HCT116 (cell line): ENCODE measurements around the gene SCARF1.

Experiments
- CEBPB ChIP-seq: IDR thresholded peaks from 2 replicates; pipeline ENCODE4 v1.6.1; 2012; ENCODE audit warnings: low read depth
- EGR1 ChIP-seq: IDR thresholded peaks from 2 replicates; pipeline ENCODE4 v1.6.1; 2012; ENCODE audit warnings: low read depth
- EZH2phosphoT487 ChIP-seq: fragments of 200-600 bp; IDR thresholded peaks from 2 replicates; pipeline ENCODE4 v1.6.1; 2018; ENCODE audit warnings: antibody characterized with exemption, borderline replicate concordance
- POLR2A ChIP-seq: IDR thresholded peaks from 2 replicates; pipeline ENCODE4 v1.7.0; 2011; ENCODE audit warnings: borderline replicate concordance; ENCODE audit not compliant: insufficient read depth, insufficient read length; ENCODE audit errors: extremely low read depth
- POLR2AphosphoS5 ChIP-seq: IDR thresholded peaks from 2 replicates; pipeline ENCODE4 v1.6.1; 2011; ENCODE audit warnings: mild to moderate bottlenecking, low read depth, low read length, moderate library complexity
- SIN3A ChIP-seq: IDR thresholded peaks from 2 replicates; pipeline ENCODE4 v1.6.1; 2012; ENCODE audit warnings: low read depth
- TCF7L2 ChIP-seq: IDR thresholded peaks from 2 replicates; pipeline ENCODE4 v1.7.0; 2011; ENCODE audit warnings: borderline replicate concordance, inconsistent platforms; ENCODE audit not compliant: insufficient read depth, insufficient read length; ENCODE audit errors: extremely low read depth
- ZFX ChIP-seq: fragments of 450-650 bp; IDR thresholded peaks from 2 replicates; pipeline ENCODE4 v1.6.1; 2017
- ZNF274 ChIP-seq: fragments of 200-500 bp; sonication (Bioruptor generic); IDR thresholded peaks from 2 replicates; pipeline ENCODE4 v1.6.1; 2014; ENCODE audit warnings: mild to moderate bottlenecking, low read depth, low read length, inconsistent platforms
- TF ChIP-seq, protein P1 (sequence below), 3 experiments: fragments of 200-600 bp in 1 of 3; sonication (generic) in 1 of 3; IDR thresholded peaks in 2 of 3; conservative IDR thresholded peaks in 1 of 3; 2 replicates each; pipeline ENCODE4 v1.5.1; 2012 to 2017; ENCODE audit warnings: low read depth in 2 of 3, low read length in 2 of 3, antibody characterized with exemption in 1 of 3, borderline replicate concordance in 1 of 3, control low read depth in 1 of 3, mild to moderate bottlenecking in 1 of 3, mixed read lengths in 1 of 3, mixed run types in 1 of 3, moderate library complexity in 1 of 3; ENCODE audit not compliant: insufficient read depth in 1 of 3
- TF ChIP-seq, protein P2 (sequence below): IDR thresholded peaks from 2 replicates; pipeline ENCODE4 v1.6.1; 2012

DNA sequence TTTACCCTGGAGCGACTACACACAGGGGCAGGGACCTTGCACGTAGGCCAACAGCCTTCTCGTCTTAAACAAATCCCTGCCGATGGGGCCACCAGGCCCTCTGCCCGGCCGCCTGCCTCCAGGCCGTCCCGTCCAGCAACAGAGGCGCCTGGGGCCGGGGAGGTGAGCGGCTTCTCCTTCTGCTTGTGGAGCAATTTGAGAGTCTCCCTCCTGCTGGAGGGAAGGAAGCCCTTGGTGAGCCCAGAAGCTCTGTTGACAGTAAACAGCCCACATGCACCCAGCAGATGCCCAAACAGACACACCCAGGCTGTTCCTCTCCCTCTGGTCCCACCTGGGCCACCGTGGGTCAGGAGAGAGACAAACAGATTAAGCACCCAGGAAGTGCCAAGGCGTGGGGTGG lies 25.0 kb downstream of the SCARF1 start:
- TF ChIP-seq SIN3A (no peak), POLR2A (no peak), ZNF274 (no peak), TCF7L2 (no peak), CEBPB (no peak), EZH2phosphoT487 (no peak), ZFX (no peak), EGR1 (no peak), POLR2AphosphoS5 (no peak)
- TF ChIP-seq, protein P1, sequence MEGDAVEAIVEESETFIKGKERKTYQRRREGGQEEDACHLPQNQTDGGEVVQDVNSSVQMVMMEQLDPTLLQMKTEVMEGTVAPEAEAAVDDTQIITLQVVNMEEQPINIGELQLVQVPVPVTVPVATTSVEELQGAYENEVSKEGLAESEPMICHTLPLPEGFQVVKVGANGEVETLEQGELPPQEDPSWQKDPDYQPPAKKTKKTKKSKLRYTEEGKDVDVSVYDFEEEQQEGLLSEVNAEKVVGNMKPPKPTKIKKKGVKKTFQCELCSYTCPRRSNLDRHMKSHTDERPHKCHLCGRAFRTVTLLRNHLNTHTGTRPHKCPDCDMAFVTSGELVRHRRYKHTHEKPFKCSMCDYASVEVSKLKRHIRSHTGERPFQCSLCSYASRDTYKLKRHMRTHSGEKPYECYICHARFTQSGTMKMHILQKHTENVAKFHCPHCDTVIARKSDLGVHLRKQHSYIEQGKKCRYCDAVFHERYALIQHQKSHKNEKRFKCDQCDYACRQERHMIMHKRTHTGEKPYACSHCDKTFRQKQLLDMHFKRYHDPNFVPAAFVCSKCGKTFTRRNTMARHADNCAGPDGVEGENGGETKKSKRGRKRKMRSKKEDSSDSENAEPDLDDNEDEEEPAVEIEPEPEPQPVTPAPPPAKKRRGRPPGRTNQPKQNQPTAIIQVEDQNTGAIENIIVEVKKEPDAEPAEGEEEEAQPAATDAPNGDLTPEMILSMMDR (IDR thresholded peaks at IDR 0.05 in 2 of 3, conservative IDR thresholded peaks at IDR 0.05 in 1 of 3; ENCODE audit: borderline replicate concordance in 1 of 3, insufficient read depth in 1 of 3, low read depth in 2 of 3, low read length in 2 of 3), result no peak
- TF ChIP-seq, protein P2, sequence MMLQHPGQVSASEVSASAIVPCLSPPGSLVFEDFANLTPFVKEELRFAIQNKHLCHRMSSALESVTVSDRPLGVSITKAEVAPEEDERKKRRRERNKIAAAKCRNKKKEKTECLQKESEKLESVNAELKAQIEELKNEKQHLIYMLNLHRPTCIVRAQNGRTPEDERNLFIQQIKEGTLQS, result no peak
